Smooth muscle cell (in vitro differentiated cells): ENCODE data around the gene ZDHHC12. TPM values are rescaled to one million over a fixed set of nuclear protein-coding genes. Genes with fewer than 3 reads are reported as not detected.

Experiments
- DNase-seq: peaks from one replicate; lab custom pipeline; 2025; ENCODE audit not compliant: unreplicated experiment; lab: John Stamatoyannopoulos, UW
- H2AFZ ChIP-seq: fragments of 200-600 bp; sonication (generic); 2 replicates; pipeline ENCODE4 v1.6.0; 2016; ENCODE audit warnings: antibody characterized with exemption, low read depth, mild to moderate bottlenecking
- H3F3A ChIP-seq: fragments of 200-600 bp; sonication (generic); 2 replicates; pipeline ENCODE4 v1.6.0; 2017; ENCODE audit warnings: antibody characterized with exemption, low read depth
- H3K27ac ChIP-seq: fragments of 200-600 bp; sonication (generic); 2 replicates; pipeline ENCODE4 v1.5.1; 2016; ENCODE audit warnings: low read depth, mild to moderate bottlenecking
- H3K27me3 ChIP-seq: fragments of 200-600 bp; sonication (generic); 2 replicates; pipeline ENCODE4 v1.6.1; 2016; ENCODE audit warnings: low read depth, mild to moderate bottlenecking
- H3K36me3 ChIP-seq: fragments of 200-600 bp; sonication (generic); 2 replicates; pipeline ENCODE4 v1.5.1; 2016; ENCODE audit warnings: low read depth
- H3K4me1 ChIP-seq: fragments of 200-600 bp; sonication (generic); 2 replicates; pipeline ENCODE4 v1.5.1; 2016; ENCODE audit warnings: low read depth
- H3K4me2 ChIP-seq: fragments of 200-600 bp; sonication (generic); 2 replicates; pipeline ENCODE4 v1.6.0; 2016; ENCODE audit warnings: mild to moderate bottlenecking
- H3K4me3 ChIP-seq: fragments of 200-600 bp; sonication (generic); 2 replicates; pipeline ENCODE4 v1.5.1; 2016; ENCODE audit warnings: mild to moderate bottlenecking
- H3K79me2 ChIP-seq: fragments of 200-600 bp; sonication (generic); 2 replicates; pipeline ENCODE4 v1.6.0; 2016; ENCODE audit warnings: low read depth, mild to moderate bottlenecking
- H3K9ac ChIP-seq: fragments of 200-600 bp; sonication (generic); 2 replicates; pipeline ENCODE4 v1.6.0; 2016; ENCODE audit warnings: low read depth
- H3K9me3 ChIP-seq: fragments of 200-600 bp; sonication (generic); replicated peaks from 2 replicates; pipeline ENCODE4 v1.5.1; 2016; ENCODE audit warnings: low read depth
- H4K20me1 ChIP-seq: fragments of 200-600 bp; sonication (generic); 2 replicates; pipeline ENCODE4 v1.6.0; 2016; ENCODE audit warnings: low read depth
- CTCF ChIP-seq: fragments of 200-600 bp; sonication (generic); IDR thresholded peaks from 2 replicates; pipeline ENCODE4 v1.5.1; 2017; ENCODE audit warnings: borderline replicate concordance, mild to moderate bottlenecking, antibody characterized with exemption; ENCODE audit not compliant: insufficient read depth, poor library complexity, severe bottlenecking
- WGBS: methylation state at CpG from one replicate; pipeline ENCODE4 v1.1.7; 2016; ENCODE audit warnings: low lambda C conversion rate; 5-methylcytosine and 5-hydroxymethylcytosine counted together
- polyA plus RNA-seq: library from polyadenylated mRNA; unstranded; fragments of >200 nt; fragmentation: Nextera tagmentation; extraction: Ambion mirVana; gene quantifications from 2 replicates; pipeline ENCODE4 v1.2.1, GENCODE V29; 2016
- total RNA-seq: library from RNA; depleted of rRNA; stranded (reverse); fragments of >200 nt; gene quantifications from 2 replicates; pipeline ENCODE4 v1.2.3, GENCODE V29; 2014

The ZDHHC12 gene
- total and polyA plus RNA-seq, 2 experiments from 2014 or later = 20.8 to 31.3 TPM

- TF ChIP-seq CTCF = no peak
- Histone ChIP-seq H3K27me3 (no peaks in the 10 kb centered on the region), H2AFZ (no peak overlapping the region), H3K9ac (no peak overlapping the region), H3K4me3 (no peak overlapping the region), H3K36me3 (no peaks in the 10 kb centered on the region), H4K20me1 (no peaks in the 10 kb centered on the region), H3K4me1 (no peaks in the 10 kb centered on the region), H3K9me3 (no peaks in the 10 kb centered on the region), H3K4me2 (no peak overlapping the region), H3K27ac (no peak overlapping the region), H3F3A (no peaks in the 10 kb centered on the region), H3K79me2 (no peaks in the 10 kb centered on the region)
- 95% methylated on average over 30 of the region's 30 CpGs for WGBS
- DNase-seq = no peak
Observed at GRCh38 chr9:128719919-128720605, 3.9 kb downstream of the ZDHHC12 start.

- H3K79me2 ChIP-seq = no peaks in the 10 kb centered on the region
- DNase-seq = no peak
- WGBS = 95% methylated on average over 5 of the region's 5 CpGs
Observed at GRCh38 chr9:128718475-128718874, 5.5 kb downstream of the ZDHHC12 start.

GRCh38 chr9:128718047-128718446 is 5.9 kb downstream of the ZDHHC12 start:
- TF ChIP-seq CTCF = no peak
- Histone ChIP-seq H3F3A (no peaks in the 10 kb centered on the region), H3K79me2 (no peaks in the 10 kb centered on the region), H3K36me3 (no peaks in the 10 kb centered on the region), H3K9ac (no peak overlapping the region), H4K20me1 (no peaks in the 10 kb centered on the region), H3K27me3 (no peaks in the 10 kb centered on the region), H3K4me2 (no peak overlapping the region), H3K9me3 (no peaks in the 10 kb centered on the region), H3K4me3 (no peak overlapping the region), H2AFZ (no peak overlapping the region), H3K4me1 (no peaks in the 10 kb centered on the region), H3K27ac (no peak overlapping the region)
- no peak for DNase-seq
- 96% methylated on average over 6 of the region's 8 CpGs for WGBS

More at GRCh38 chr9:128718475-128718874, 5.5 kb downstream of the ZDHHC12 start:
- H4K20me1 ChIP-seq = no peaks in the 10 kb centered on the region
- no peak overlapping the region for H3K4me2 ChIP-seq
- H3K27ac ChIP-seq = no peak overlapping the region
- no peaks in the 10 kb centered on the region for H3F3A ChIP-seq
- H3K9ac ChIP-seq = no peak overlapping the region
- no peaks in the 10 kb centered on the region for H3K36me3 ChIP-seq
- H3K9me3 ChIP-seq = no peaks in the 10 kb centered on the region
- no peak for TF ChIP-seq CTCF
- H2AFZ ChIP-seq = no peak overlapping the region
- H3K4me1 ChIP-seq = no peaks in the 10 kb centered on the region
- no peak overlapping the region for H3K4me3 ChIP-seq
- no peaks in the 10 kb centered on the region for H3K27me3 ChIP-seq
